Smooth muscle cell (in vitro differentiated cells): ENCODE data around the gene GRN. TPM values are rescaled to one million over a fixed set of nuclear protein-coding genes. Genes with fewer than 3 reads are reported as not detected.

Source experiments
- DNase-seq: peaks from one replicate; lab custom pipeline; 2025; ENCODE audit not compliant: unreplicated experiment; lab: John Stamatoyannopoulos, UW
- H2AFZ ChIP-seq: fragments of 200-600 bp; sonication (generic); 2 replicates; pipeline ENCODE4 v1.6.0; 2016; ENCODE audit warnings: antibody characterized with exemption, low read depth, mild to moderate bottlenecking
- H3F3A ChIP-seq: fragments of 200-600 bp; sonication (generic); 2 replicates; pipeline ENCODE4 v1.6.0; 2017; ENCODE audit warnings: antibody characterized with exemption, low read depth
- H3K27ac ChIP-seq: fragments of 200-600 bp; sonication (generic); 2 replicates; pipeline ENCODE4 v1.5.1; 2016; ENCODE audit warnings: low read depth, mild to moderate bottlenecking
- H3K27me3 ChIP-seq: fragments of 200-600 bp; sonication (generic); 2 replicates; pipeline ENCODE4 v1.6.1; 2016; ENCODE audit warnings: low read depth, mild to moderate bottlenecking
- H3K36me3 ChIP-seq: fragments of 200-600 bp; sonication (generic); 2 replicates; pipeline ENCODE4 v1.5.1; 2016; ENCODE audit warnings: low read depth
- H3K4me1 ChIP-seq: fragments of 200-600 bp; sonication (generic); 2 replicates; pipeline ENCODE4 v1.5.1; 2016; ENCODE audit warnings: low read depth
- H3K4me2 ChIP-seq: fragments of 200-600 bp; sonication (generic); 2 replicates; pipeline ENCODE4 v1.6.0; 2016; ENCODE audit warnings: mild to moderate bottlenecking
- H3K4me3 ChIP-seq: fragments of 200-600 bp; sonication (generic); 2 replicates; pipeline ENCODE4 v1.5.1; 2016; ENCODE audit warnings: mild to moderate bottlenecking
- H3K79me2 ChIP-seq: fragments of 200-600 bp; sonication (generic); 2 replicates; pipeline ENCODE4 v1.6.0; 2016; ENCODE audit warnings: low read depth, mild to moderate bottlenecking
- H3K9ac ChIP-seq: fragments of 200-600 bp; sonication (generic); 2 replicates; pipeline ENCODE4 v1.6.0; 2016; ENCODE audit warnings: low read depth
- H3K9me3 ChIP-seq: fragments of 200-600 bp; sonication (generic); replicated peaks from 2 replicates; pipeline ENCODE4 v1.5.1; 2016; ENCODE audit warnings: low read depth
- H4K20me1 ChIP-seq: fragments of 200-600 bp; sonication (generic); 2 replicates; pipeline ENCODE4 v1.6.0; 2016; ENCODE audit warnings: low read depth
- WGBS: methylation state at CpG from one replicate; pipeline ENCODE4 v1.1.7; 2016; ENCODE audit warnings: low lambda C conversion rate; 5-methylcytosine and 5-hydroxymethylcytosine counted together
- polyA plus RNA-seq: library from polyadenylated mRNA; unstranded; fragments of >200 nt; fragmentation: Nextera tagmentation; extraction: Ambion mirVana; gene quantifications from 2 replicates; pipeline ENCODE4 v1.2.1, GENCODE V29; 2016
- total RNA-seq: library from RNA; depleted of rRNA; stranded (reverse); fragments of >200 nt; gene quantifications from 2 replicates; pipeline ENCODE4 v1.2.3, GENCODE V29; 2014
- TF ChIP-seq, protein P1 (sequence below): fragments of 200-600 bp; sonication (generic); IDR thresholded peaks from 2 replicates; pipeline ENCODE4 v1.5.1; 2017; ENCODE audit warnings: borderline replicate concordance, mild to moderate bottlenecking, antibody characterized with exemption; ENCODE audit not compliant: insufficient read depth, poor library complexity, severe bottlenecking

Gene GRN
- total and polyA plus RNA-seq, 2 experiments from 2014 or later, result 125 to 338 TPM

DNA sequence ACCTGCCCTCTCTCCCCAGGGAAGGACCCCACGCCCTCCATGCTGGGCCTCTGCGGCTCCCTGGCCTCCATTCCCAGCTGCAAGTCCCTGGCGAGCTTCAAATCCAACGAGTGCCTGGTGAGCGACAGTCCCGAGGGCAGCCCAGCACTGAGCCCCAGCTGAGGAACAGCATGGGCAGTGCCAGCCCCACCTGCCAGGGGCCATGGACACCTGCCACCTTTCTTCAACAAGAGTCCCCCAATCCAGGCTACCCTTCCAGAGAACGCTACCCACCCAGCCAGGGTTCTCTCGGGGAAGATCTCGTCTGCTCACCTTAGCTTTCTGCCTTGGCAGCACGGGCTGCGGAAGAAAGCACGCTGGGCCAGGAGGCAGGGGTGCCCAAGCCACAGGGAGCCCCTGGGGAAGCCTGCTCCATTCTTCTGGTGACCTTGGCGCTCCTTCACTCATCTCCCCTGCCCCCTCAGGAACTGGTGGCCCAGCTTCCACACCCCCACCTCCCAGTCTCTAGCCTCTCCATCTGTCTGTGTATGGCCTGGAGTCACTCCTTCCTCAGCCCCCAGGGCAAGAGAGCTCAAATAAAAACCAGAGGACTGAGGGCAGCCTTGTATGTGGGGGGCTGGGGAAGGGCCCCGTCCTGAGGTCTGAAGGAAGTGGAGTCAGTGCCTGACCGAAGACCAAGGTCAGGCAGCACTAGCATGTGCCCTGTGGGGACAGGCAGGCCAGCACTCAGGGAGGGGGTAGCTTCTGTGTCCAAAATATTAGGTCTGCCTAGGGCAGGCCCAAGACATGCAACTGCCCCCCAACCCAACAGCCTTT is 26.8 kb upstream of the GRN start:
- DNase-seq, result no peak
- 89% methylated on average over 15 of the region's 15 CpGs for WGBS
- Histone ChIP-seq H2AFZ (no peak overlapping the region), H3K27me3 (peaks cover 45% of the 10 kb centered on the region), H3K79me2 (peaks cover 4% of the 10 kb centered on the region), H4K20me1 (no peaks in the 10 kb centered on the region), H3K9ac (no peak overlapping the region), H3K9me3 (no peaks in the 10 kb centered on the region), H3K4me3 (no peak overlapping the region), H3K4me2 (no peak overlapping the region), H3K27ac (no peak overlapping the region), H3K4me1 (peaks cover 11% of the 10 kb centered on the region), H3K36me3 (no peaks in the 10 kb centered on the region), H3F3A (no peaks in the 10 kb centered on the region)
- TF ChIP-seq, protein P1, sequence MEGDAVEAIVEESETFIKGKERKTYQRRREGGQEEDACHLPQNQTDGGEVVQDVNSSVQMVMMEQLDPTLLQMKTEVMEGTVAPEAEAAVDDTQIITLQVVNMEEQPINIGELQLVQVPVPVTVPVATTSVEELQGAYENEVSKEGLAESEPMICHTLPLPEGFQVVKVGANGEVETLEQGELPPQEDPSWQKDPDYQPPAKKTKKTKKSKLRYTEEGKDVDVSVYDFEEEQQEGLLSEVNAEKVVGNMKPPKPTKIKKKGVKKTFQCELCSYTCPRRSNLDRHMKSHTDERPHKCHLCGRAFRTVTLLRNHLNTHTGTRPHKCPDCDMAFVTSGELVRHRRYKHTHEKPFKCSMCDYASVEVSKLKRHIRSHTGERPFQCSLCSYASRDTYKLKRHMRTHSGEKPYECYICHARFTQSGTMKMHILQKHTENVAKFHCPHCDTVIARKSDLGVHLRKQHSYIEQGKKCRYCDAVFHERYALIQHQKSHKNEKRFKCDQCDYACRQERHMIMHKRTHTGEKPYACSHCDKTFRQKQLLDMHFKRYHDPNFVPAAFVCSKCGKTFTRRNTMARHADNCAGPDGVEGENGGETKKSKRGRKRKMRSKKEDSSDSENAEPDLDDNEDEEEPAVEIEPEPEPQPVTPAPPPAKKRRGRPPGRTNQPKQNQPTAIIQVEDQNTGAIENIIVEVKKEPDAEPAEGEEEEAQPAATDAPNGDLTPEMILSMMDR, result no peak

DNA sequence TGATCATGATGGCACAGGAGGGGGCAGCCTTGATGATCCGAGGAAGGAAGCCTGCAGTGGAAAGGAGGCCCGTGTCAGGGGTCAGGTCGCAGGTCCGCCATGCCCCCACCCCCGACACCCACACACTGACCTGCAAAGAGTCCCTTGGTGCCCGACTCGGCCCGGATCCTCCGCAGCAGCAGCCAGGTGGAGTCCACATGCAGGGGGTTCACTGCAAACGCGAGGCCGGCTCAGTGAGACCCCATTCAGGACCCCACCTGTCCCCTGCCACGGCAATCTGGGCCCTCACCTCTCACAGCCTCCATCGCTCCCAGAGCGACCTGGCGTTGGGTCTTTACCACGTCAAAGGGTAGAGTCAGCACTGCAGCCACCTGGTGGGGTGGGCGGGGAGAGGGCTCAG is 25.0 kb upstream of the GRN start:
- Histone ChIP-seq H4K20me1 (peaks cover 6% of the 10 kb centered on the region), H2AFZ (no peak overlapping the region), H3K4me3 (no peak overlapping the region), H3K4me2 (no peak overlapping the region), H3F3A (no peaks in the 10 kb centered on the region), H3K9me3 (no peaks in the 10 kb centered on the region), H3K27ac (no peak overlapping the region), H3K4me1 (peaks cover 15% of the 10 kb centered on the region), H3K27me3 (peaks cover 27% of the 10 kb centered on the region), H3K9ac (no peak overlapping the region), H3K79me2 (peaks cover 16% of the 10 kb centered on the region), H3K36me3 (no peaks in the 10 kb centered on the region)
- TF ChIP-seq, protein P1, result no peak
- DNase-seq, result no peak
- 91% methylated on average over 18 of the region's 18 CpGs for WGBS

DNA sequence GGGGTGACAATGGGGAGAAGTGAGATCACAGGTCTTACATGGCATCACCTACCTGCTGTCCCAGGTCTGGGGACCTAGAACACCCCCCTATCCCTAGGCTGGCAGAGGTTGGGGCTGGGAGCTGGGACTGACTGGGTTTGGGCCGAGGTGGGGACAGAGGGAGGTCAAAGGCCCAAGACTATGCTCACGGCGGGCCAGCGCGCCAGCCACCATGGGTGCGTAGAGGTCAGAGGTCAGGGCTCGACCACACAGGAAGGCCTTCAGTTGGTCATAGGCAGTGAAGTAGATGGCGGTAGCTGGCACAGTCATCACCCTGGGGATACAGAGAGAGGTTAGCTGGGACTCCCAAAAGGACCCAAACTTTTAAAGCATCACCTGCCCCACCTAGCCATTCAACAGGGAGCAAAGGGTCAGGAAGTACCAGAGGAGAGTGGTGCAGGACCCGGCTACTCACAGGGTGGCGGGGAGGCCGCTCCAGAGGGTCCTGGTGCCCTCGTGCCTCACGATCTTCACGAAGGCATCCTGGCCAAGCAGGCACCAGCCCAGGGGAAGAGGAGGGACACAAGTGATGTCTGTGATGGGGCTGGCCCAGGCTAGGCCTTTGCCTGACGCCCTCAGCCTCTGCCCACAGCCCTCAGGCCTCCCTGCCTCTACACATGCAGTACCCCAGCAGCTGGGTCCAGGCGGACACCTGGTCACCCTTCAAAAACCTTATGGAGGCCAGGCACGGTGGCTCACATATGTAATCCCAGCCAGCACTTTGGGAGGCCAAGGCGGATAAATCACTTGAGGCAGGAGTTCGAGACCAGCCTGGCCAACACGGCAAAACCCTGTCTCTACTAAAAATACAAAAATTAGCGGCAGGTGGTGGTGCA is 23.6 kb upstream of the GRN start:
- DNase-seq, result no peak
- peaks cover 6% of the 10 kb centered on the region for H4K20me1 ChIP-seq
- no peak overlapping the region for H3K9ac ChIP-seq
- H3K79me2 ChIP-seq, result peaks cover 16% of the 10 kb centered on the region
- peaks cover 9% of the 10 kb centered on the region for H3K4me1 ChIP-seq
- H3K4me3 ChIP-seq, result no peak overlapping the region
- H3K27me3 ChIP-seq, result peaks cover 15% of the 10 kb centered on the region
- 96% methylated on average over 21 of the region's 21 CpGs for WGBS
- TF ChIP-seq, protein P1, result no peak
- H3F3A ChIP-seq, result peaks cover 3% of the 10 kb centered on the region
- H3K4me2 ChIP-seq, result no peak overlapping the region
- no peak overlapping the region for H3K27ac ChIP-seq
- H2AFZ ChIP-seq, result no peak overlapping the region
- no peaks in the 10 kb centered on the region for H3K9me3 ChIP-seq
- no peaks in the 10 kb centered on the region for H3K36me3 ChIP-seq
